HTR-8/SVneo (cell line): ENCODE measurements around the gene LRRC61.

Experiments
- DNase-seq: peaks from one replicate; pipeline ENCODE4 v3.0.0; 2011; ENCODE audit warnings: low spot score, mixed read lengths; ENCODE audit not compliant: insufficient read length
- FAIRE-seq: peaks from 2 replicates; lab custom pipeline; 2011; peaks lifted over from hg19 to GRCh38; lab: Jason Lieb, UNC

LRRC61 gene

DNA sequence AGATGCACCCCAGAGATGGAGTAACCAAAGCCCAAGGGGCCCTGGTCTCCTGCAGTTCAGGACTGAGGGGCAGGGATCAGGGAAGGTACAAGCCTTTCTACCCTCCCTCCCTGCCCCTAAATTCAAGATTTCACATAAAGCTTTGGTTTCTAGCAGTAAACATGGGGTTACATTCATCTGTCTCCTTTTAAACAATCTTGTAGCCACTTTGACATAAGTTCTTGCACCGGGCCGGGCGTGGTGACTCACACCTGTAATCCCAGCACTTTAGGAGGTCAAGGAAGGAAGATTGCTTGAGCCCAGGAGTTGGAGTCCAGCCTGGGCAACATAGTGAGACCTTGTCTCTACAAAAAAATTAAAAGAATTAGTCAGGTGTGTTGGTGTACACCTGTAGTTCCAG, 4.2 kb downstream of the LRRC61 start:
- no peak for FAIRE-seq
- DNase-seq = no peak

DNA sequence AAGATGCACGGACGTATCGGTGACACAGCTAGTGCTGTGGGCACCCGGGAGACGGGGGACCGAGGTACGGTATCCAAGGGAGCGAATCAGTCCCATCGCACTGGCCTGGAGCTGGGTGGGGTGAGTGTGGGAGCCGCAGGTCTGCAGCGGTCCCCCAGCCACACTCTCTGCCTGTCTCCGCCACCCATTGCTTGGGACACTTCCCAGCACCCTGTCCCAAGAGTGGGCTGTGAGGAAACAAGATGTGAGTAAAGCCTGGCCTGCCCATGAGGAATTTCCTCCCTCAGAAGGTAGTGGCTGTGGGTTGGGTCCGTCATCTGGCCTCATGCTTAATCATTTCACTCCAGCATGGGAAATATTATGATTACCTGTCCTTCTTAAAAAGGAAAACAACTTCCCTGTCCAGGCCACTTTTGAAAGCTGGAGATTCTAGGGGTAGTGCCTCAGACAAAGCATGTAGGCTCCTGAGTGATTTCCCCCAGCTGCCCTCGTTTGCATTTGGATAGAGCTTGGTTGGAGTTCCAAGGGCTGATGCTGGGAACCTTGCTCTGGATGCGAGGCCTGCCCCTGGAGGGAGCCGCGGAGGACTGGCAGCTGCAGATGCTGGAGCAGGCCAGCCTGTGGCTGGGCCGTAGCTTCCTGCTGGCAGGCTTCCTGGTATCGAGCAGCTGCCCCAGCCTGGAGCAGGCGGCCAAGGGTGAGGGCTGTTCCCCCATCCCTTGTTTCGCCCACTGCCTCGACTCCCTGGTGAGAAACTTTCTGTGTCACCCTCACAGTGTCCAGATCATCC, 6.4 kb downstream of the LRRC61 start:
- DNase-seq = no peak

DNA sequence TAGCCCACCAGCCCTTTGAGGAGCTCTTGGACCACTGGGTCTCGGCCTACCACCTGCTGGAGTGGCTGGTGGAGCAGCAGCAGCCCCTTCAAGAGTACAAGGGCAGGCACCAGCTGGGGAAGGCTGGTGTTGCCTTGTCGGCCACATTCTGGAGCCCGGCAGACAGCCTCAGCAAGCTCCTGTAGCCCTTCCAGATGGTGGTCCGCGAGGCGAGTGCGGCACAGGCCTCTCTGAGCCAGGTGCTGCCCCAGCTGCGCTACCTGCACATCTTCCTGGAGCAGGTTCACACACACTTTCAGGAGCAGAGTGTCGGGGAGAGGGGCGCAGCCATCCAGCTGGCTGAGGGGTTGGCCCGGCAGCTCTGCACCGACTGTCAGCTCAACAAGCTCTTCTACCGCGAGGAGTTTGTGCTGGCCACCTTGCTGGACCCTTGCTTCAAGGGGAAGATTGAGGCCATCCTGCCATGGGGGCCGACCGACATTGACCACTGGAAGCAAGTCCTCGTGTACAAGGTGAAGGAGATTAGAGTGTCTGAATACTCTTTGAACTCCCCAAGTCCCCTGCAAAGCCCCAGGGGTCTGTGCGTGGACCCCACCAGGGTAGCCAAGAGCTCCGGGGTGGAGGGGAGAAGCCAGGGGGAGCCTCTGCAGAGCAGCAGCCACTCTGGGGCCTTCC, 7.2 kb downstream of the LRRC61 start:
- FAIRE-seq = no peak
- DNase-seq = no peak

More for the DNA sequence above, 6.4 kb downstream of the LRRC61 start:
- FAIRE-seq = no peak

DNA sequence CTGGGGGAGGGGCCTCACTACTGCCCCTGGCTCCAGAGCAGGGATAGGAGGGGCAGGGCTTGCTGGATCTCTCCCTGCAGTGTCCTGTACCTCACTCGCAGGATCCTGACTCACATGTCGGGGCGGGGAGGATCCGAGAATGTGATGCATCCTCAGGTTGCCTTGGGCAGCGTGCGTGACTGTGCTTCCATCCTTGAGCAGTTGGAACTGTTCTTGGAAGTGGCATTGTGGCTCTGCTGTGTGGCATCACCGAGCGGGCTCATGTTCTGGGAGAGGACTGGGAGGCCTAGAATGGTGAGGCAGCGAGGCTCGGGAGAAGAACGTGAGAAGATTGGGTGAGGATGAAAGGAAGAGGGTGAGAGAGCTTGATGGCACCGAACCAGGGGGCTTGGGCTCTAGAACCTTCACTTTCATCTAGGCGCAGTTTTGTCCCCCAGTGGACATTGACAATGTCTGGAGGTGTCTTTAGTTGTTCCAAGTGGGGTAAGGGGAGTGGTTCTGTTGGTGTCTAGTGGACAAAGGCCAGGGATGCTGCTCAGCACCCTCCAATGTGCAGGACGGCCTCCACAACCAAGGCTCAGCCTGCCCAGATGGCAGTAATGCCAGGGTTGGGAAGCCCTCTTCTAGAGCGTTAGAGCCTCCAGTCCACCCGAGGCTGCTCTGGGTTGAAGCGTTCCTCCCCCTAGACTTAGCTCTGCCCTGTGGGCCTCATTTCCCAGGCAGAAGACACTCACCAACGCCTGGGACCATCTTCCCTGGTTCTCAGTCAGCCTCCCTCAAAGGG, 9.9 kb downstream of the LRRC61 start:
- no peak for FAIRE-seq

DNA sequence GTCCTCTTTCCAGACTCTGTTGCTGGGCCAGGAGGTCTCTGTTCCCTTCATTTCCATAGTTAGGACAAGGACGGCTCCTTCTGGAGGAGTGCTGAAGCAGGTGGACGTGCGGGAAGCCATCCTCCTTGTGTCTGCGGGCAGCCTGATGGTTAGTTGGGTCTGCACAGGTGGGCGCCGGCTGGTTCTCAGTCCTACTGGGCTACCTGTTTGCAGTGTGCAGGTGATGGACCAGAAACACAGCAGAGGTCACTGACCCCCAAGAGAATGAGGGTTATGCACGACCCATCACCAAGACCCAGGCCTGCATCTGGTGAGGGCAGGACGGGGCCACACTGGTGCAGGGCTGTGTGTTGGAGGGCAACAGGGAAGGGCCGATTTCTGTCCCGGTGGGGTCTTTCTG, 10.5 kb downstream of the LRRC61 start:
- no peak for FAIRE-seq
- no peak for DNase-seq

More for the DNA sequence above, 9.9 kb downstream of the LRRC61 start:
- DNase-seq = no peak

DNA sequence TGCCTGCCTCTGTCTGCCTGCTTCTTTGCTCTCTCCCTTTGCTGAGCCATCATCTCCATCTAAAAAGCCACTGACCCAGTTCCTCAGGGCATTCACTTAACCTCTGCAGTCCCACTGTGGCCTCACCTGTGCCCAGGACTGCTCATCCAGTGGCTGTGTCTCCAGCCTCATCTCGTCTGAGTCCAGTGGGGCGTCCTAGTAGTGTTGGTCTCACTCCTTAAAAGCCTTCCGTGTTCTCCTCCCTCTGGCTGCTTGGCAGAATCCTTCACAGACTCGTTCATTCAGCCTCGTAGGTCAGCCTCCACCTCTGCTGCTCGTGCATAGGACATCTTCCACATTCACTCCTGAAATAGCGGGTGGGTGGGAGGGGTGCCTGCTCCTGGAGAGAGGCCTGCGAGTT, 11.0 kb downstream of the LRRC61 start:
- no peak for FAIRE-seq
- DNase-seq = no peak

DNA sequence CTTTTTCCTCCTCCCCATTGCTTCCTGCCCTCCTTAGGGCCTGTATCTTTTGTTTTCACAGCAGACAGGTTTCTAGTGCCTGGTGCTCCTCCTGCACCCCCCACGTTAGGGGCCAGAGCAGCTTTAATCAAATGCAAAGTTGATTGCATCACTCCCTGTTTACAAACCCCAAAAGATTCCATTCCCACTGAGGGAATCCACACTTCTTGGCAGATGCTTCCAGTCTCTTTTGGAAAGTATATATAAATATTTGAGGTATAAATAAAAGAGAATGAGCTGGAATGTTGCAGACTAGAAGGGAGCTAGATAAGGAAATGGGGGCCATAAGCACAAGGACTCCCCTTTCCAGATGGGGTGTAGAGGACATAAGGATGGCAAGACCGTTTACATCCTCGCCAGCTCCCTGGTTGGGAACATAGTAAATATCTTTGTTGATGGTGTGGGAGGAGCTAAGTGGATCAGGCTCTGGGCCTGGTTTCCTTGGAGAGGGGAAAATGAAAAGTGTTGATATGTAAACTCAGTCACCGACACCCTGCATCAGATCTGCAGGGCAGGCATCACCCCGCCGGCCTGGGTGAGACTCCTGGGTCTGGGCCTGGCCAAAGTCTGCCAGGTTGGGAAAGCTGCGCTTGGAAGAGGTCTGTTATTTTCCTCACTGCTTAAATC, 12.1 kb downstream of the LRRC61 start:
- DNase-seq (no peak), FAIRE-seq (no peak)

DNA sequence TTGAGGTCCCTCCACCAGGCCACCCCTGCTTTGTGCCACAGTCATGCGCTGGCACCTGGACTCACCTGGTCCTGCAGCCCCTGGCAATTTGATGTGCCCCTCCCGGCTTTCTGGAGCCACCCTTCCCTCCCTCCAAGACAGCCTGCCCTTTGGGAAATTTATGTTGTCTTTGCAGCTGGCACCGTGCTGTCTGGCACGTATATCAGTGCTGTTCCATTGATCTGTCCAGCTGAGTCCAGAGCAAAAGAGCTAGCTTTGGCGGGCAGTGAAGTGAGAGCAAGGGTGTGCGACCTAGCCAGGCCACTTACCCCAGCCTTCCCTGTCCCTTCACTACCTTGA, 12.6 kb downstream of the LRRC61 start:
- DNase-seq (no peak), FAIRE-seq (no peak)

DNA sequence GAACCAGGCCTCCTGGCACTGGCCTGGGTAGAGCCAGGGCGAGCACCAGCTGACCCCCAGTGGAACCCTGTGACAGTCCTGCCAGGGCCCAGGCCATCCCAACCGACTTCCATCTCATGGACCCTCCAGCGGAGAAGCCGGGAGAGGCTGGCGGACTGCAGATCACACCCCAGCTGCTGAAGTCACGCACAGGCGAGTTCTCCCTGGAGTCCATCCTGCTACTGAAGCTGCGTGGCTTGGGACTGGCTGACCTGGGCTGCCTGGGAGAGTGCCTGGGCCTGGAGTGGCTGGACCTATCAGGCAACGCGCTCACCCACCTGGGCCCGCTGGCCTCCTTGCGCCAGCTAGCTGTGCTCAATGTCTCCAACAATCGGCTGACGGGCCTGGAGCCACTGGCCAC, 13.6 kb downstream of the LRRC61 start:
- no peak for DNase-seq
- no peak for FAIRE-seq

DNA sequence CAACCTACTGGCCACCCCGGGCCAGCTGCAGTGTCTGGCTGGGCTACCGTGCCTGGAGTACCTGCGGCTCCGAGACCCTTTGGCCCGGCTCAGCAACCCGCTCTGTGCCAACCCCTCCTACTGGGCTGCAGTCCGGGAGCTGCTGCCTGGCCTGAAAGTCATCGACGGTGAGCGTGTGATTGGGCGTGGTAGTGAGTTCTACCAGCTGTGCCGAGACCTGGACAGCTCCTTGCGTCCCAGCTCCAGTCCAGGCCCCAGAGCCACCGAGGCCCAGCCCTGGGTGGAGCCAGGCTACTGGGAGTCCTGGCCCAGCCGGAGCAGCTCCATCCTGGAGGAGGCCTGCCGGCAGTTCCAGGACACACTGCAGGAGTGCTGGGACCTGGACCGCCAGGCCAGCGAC, 14.0 kb downstream of the LRRC61 start:
- FAIRE-seq = no peak
- DNase-seq = no peak

DNA sequence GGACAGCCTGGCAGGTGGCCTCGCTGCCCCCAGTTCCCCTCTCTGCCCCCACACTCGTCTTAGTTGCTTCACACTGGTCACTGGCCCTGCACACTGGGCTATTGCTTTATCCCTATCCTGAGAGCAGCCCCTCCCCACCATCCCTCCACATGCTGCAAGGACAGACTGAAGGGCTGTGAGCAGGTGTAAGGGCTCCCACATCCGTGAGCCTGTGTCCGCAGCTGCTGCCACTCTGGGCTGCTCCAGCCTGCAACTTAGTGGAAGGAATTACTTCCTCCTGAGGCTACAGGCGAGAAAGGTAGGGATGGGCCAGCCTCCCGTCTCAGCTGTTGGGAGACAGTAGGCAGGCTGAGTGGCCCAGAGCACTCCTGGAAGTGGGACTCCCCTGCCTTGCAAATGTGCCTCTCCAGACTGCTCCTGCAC, 14.5 kb downstream of the LRRC61 start:
- DNase-seq = no peak
- no peak for FAIRE-seq

DNA sequence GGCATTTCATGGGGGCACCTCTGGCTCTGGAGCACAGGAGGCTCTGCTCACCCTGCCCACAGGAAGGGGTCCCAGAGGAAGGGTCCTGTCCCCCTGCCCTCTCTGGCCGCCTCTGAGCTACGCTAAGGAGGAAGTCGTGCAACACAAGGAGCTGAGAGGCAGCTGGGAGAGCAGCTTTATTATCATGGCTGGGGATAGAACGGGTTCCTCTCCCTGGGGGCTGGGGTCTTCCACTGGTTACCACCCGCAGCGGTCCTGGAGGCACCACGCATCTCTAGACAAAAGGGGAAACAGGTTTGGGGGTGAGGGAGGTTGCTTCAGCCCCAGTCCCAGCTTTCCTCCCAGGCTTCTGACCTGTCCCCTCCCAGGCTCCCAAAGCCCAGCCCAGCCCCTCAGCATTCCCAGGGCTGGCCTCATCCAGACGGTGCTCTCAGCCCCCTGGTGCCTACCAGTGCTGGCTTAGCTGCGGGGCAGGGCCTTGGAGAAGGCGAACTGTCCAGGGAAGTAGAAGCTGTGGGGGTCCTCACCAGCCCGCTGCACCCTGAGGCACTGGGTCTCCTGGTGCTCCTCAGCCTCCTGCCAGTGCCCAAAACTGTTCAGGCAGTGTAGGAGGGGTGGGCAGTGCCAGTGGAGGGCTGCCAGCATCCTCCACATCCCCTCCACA, 15.1 kb downstream of the LRRC61 start:
- FAIRE-seq (no peak), DNase-seq (no peak)

DNA sequence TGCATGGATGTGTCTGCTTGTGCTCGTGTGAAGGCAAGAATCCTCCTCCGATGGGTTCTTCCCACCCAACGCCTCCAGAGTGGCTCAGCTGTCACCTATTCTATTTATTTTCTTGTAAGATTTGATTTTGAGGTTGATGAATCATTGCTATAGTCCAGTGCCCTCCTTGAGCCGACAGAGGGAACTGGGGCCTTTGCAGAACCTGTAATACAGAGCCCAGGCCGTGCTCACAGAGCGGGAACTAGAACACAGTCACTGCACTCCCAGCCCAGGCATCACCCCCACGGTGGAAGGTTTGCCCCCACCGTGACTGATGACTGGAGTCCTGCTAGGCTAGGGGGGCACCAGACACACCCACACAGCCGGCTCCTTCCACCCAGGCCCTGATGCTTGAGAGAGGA, 16.3 kb downstream of the LRRC61 start:
- no peak for FAIRE-seq
- no peak for DNase-seq

DNA sequence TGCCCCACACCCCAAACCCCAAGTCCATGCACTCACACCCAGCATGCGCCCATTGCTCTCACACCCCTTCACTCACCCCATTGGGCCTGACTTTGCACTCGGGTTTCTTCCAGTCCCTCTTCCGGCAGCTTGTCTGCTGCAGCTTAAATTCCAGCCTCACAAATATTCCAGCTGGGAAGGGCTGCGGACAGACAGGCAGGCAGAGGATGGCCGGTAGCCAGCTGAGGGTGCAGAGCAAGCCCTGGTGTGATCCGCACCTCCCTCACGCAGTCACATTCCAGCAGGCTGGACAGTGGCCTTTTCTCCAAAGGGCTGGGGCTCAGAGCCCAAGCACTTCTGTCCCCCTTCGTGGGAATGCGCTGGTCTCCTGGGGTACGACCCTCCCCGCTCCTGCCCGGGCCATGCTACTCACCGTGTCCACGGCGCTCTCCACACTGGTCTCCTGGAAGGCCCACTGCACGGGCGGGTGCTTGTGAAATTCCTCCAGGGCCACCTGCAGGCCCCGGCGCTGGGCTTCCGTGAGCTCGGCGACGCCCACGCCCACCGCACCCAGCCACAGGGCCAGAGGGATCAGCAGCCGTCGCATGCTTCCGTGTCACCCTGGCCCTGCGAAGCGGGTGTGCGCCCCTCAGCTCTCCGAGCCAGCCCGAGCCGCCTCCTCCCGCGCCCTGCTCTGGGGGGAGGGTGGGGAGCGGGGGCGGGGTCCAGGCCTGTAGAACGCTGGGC, 17.0 kb downstream of the LRRC61 start:
- FAIRE-seq = no peak
- no peak for DNase-seq

DNA sequence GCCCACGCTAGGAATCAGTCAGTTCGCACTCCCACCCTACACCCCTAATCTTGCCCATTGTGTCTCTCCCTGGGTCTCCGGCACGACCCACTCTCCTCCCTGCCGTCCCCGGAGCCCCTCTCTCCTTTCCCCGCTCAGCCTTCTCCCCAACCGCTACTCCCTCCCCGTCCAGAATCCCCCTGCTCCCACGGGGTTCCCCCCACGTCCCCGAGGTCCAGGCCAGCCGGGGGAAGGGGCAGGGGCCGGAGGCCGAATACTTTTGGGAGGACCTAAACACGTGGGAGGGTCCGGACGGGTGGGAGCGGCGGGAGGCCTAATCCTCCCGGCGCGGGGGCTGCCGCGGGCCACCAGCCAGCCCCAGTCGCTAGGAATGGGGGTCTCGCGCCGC, 17.7 kb downstream of the LRRC61 start:
- no peak for FAIRE-seq
- no peak for DNase-seq

DNA sequence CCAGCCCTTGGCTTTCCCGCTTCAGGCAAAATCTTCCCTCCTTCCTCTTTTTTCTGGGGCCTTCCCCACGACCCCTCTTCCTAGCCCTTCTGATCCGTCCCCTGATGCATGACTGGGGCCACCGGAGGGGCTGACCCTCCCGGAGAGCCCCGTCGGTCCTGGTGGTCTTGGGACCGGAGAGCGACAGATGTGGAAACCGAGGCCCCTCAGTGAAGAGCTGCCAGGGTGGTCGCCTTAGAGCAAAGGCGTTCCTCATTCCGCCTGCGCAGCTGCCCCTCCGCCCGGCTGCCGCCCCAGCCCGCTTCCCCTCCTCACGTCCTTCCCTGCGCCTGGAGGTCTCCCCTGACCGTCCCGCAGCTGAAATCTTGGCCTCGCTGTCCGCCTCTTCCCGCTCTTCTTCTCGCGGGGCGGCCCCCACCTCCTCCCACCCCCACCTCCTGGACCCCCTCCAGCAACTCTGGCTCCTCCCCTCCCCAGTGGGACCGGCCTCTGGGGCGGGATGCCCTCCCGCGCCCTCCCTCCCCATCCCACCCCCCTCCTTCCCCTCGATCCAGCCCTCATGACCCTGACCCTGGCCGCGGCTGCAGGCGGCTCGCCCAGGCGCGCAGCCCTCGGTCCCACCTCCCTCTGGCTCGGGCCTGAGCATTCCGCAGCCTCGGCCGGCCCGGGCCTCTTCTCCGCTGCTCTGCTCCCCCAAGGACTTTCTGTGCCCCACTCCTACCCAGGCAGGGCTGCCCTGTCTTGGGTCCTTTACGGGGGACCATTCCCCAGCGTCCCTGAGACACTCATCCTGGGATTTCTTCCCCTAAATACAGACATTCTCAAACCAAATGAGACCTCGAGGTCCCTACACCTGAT, 18.3 kb downstream of the LRRC61 start, which contains the start of gene RARRES2:
Gene RARRES2 (minus strand): TSS at position 367 of the 858 bp plus-strand sequence. CDS start 1,020 bp downstream, outside the sequence.
- FAIRE-seq (no peak), DNase-seq (no peak)

DNA sequence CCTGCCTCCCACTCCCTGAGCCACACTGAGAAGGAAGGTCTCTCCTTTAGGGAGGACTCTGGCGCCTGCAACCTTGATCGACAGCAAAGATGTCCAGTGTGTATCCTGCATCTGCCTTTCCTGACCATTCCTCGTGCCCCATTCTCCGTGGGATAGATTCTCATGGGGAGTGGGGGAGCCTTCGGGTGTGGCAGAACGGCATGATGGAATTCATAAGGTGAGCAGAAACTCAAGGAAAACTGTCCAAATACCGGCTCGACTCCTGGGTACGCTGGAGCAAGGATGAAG, 18.9 kb downstream of the LRRC61 start:
- DNase-seq (no peak), FAIRE-seq (no peak)

DNA sequence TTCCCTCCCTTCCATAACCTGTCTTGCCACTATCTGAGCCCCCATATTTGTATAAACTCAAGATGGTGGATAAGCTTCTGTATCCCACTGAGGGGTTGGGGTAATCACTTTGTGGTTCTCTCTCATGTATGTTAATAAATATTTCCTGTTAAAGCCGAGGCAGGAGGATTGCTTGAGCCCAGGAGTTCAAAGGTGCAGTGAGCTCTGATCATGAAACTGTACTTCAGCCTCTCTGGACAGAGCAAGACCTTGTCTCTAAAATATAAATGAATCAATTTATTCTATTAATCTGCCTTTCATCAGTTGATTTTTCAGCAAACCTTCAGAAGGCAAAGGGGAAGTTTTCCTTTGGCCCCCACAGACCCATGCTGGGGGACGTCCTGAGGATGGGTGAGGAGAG, 20.1 kb downstream of the LRRC61 start:
- FAIRE-seq (no peak), DNase-seq (no peak)

DNA sequence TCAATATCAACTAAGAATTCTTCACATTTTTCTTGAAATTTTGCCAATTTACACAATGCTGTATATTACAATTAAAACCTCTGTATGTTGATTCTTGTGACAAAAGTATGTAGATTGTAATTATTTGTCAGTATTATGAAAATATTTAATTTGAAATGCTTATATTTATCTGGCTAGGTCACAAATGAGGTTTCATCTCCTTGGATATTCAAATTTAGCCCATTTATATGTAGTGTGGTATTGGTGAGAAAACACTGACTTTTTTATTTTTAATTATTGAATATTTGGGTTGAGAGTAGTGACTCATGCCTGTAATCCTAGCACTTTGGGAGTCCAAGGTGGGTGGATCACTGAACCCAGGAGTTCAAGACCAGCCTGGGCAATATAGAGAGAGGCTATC, 21.1 kb downstream of the LRRC61 start:
- DNase-seq = no peak
- FAIRE-seq = no peak
